ENCODE measurements around the gene PLCB2.
A peak's percentile ranks its signal among the peaks of the same experiment; 100 is the strongest.

The PLCB2 gene

DNA sequence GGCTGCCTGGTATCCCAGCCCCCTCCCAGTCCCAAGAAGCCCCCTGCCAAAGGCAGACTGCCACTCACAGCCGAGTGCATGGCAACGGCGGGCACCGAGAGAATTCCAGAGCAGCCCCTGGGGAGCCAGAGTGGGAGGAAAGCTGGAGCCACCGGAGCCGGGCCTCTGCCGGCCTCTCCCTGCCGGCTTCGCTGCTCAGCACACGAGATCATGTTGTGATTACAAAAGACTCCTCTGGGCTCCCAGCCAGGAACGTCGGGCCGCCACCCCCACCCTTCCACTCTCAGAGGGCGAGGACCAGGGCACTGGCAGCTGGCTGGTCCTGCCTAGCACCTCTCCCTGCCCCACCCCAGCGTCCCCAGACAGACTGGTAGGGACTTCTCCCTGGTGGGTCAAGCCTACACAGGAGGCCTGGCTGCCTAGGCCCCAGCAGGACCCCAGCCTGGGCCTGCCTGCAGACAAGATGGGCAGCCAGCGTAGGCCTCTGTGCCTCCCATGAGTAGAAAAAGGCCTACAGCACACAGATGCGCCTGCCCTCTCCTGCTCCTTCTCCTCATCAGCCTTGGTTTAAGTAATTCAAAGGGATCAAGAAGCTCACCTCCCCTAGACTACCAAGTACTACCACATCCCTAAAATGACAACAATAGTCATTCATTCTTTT lies 33.1 kb upstream of the PLCB2 start, which contains the start of gene CCDC9B:
CCDC9B (minus strand) TSS at position 200 of the 661 bp plus-strand sequence; CDS start at position 80, 120 bp downstream.
- no peak for DNase-seq

GRCh38 chr15:40340038-40340739 lies 32.5 kb upstream of the PLCB2 start:
- DNase-seq = no peak

DNA sequence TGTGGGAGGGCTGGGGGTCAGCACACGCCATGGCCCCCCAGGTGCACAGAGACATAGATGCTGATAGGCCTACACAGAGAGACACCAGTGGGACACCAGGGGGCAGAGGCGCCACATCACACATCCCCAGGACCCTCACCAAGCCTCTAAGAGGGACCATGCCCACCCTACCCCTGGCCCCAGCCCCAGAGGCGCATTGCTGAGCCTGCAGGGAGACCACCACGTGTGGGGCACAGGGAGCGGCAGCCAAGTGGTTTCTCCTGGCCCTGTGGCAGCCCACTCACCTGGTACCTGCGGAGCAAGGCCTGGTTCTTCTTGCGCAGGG lies 31.8 kb upstream of the PLCB2 start:
- DNase-seq = no peak

- no peak for DNase-seq
Measured at GRCh38 chr15:40338921-40339620, 31.3 kb upstream of the PLCB2 start.

DNA sequence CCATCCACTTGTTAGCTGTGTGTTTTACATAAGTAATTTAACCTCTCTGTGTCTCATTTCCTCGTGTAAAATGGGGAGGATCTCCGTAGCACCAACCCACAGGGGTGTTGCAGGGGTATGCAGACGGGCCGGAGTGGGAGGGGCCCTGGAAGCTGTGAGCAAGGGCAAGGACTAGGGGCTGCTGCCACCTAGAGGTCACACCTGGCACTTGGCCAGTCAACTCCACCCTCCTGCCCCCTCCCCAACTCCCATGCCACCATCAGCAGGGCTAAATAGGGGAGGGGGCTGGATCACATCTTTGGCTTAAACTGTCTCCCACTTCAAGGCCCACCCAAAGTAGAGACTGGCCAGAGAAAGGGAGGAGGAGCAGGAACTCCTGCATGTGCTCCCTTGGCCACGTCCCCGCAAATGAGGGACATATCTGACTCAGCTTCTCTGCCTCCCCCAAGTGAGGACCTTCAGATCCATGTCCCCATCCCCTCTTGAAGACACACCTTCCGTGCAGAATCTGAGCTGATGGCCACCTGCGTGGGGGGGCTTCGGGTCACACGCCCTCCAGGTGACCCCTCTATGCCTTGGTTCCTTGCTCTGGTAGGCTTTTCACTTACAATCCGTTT lies 30.4 kb upstream of the PLCB2 start:
- DNase-seq = peak; percentile 89

GRCh38 chr15:40337597-40337996 lies 29.9 kb upstream of the PLCB2 start:
- DNase-seq = no peak

DNA sequence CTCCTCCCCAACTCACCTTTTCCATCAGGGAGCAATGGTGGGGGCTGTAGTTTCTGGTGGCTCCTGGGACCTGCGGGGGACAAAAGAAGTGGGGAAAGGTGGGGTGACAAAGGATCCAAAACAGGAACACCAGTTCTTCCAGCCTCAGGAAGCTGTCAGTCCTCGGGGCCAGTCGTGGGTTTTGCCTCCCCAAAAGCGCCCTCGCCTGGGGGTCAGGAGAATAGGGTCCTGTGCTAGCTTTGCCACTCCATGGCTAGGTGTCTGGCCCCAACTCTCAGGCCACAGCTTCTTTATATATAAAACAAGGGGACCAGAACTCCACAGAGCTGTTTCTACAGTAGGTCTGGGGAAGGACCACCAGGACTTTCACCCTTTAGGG lies 29.0 kb upstream of the PLCB2 start:
- DNase-seq = peak; percentile 20

DNA sequence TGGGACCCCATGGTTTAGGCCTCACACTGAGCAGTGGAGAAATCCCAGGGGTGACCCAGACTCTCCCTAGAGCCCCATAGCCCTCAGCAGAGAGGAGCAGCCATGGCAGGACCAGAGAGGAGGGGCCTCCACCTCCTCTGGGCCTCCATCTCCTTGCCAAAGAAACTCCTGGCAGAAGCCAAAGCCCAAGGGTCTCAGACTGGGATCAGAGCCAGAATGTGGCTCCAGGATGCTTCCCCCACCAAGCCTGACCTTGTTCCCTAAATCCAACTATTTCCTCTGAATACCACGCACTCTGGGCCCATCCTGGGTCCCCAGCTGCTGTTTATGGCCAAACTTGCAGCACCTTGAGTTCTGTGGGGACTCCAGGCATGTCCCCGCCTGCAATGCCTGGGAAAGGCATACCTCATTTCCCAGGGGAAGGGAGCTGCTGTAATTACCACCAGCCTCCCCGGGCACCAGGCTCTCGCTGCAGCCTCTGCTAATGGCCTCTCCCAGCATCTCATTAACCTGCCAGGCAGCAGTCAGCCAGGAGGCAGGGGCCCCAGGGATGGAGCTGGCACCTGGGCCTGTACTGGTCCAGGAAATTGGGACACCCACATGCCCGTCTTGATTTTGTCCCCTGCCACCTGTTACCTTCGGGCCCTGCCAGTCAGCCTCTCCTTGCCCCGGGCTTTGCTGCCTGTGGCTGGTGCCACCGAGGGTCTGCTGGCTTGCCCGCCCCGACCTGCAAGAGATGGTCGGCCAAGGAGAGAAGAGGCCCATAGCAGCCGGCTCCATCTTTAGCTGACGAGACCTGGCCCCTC lies 28.4 kb upstream of the PLCB2 start:
- no peak for DNase-seq

DNA sequence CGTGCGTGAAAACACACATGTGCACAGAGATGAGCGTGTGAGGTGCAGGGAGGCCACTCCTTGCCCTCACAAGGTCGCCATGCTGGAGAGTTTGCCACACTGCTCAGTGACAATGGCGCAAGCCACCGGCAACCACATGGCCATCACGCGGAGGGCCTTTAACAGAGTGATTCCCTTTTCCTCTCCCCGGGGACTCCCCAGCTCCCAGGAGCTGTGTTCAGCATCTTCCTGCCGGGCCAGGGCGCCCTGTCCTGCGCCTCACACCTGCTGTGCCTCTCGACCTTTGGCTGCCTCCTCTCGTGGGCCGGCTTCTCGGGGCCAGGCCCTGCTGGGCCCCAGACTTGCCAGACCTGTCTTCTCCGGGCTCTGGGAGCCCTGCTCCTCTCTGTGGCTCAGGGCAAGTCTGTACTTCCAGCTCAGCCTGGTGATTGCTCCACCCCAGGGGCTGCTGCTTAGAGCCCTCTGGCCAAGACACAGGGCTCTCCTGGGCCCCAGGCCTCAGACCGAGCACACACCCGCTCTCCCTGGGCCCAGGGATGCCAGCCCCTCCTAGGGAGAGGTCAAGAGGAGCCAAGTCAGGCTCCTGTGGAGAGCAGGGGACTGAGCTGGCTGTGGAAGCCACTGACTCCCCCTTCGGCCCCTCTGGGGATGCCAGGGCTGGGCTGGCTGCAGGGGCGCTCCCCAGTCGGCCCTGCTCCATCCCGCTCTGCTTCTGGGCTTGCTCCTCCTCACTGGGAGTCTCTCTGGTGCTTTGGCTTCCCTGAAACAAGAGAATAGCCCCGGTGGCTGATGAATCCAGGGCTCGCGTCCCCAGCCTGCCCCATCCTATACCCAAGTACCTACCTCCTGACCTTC lies 27.4 kb upstream of the PLCB2 start:
- DNase-seq = no peak

GRCh38 chr15:40334541-40334940 lies 26.8 kb upstream of the PLCB2 start:
- DNase-seq = no peak

GRCh38 chr15:40333922-40334492 lies 26.3 kb upstream of the PLCB2 start:
- peak; percentile 51 for DNase-seq

DNA sequence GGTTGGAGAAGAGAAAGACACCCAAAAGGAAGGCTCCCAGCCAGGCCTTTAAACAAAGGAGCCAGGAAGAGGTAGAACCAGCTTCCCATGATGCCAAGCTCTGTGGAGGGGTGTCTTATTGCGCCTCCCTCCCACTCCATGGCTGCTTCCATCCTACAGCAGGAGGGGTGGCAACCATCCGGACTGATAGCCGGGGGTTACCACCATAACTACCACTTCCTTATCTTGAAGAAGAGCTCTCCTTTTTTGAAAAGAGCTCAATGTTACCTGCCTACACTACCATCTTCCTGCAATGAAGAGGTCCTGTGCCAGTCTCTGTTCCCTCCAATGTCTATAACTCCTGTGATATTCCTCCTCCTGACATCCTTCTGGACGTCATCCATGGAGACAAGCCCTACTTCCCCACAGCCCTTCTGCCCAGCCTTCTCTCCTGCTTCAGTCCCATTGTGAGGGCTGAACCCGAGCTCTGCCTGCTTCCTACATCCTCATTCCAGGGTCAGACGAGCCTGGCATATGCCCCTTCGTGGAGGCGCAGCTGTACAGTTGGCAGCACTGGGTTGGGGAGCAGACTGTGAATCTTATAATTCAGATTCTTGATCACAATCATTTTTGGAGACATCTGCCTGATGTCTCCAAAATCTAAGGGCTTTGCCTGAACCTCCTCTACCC lies 24.5 kb upstream of the PLCB2 start:
- no peak for DNase-seq

GRCh38 chr15:40331637-40332036 lies 23.9 kb upstream of the PLCB2 start:
- no peak for DNase-seq

GRCh38 chr15:40331026-40331425 lies 23.3 kb upstream of the PLCB2 start:
- DNase-seq = no peak

GRCh38 chr15:40330368-40330836 lies 22.7 kb upstream of the PLCB2 start:
- no peak for DNase-seq

GRCh38 chr15:40329804-40330203 lies 22.1 kb upstream of the PLCB2 start:
- no peak for DNase-seq

- DNase-seq = no peak
Measured at GRCh38 chr15:40328751-40329150, 21.0 kb upstream of the PLCB2 start.

DNA sequence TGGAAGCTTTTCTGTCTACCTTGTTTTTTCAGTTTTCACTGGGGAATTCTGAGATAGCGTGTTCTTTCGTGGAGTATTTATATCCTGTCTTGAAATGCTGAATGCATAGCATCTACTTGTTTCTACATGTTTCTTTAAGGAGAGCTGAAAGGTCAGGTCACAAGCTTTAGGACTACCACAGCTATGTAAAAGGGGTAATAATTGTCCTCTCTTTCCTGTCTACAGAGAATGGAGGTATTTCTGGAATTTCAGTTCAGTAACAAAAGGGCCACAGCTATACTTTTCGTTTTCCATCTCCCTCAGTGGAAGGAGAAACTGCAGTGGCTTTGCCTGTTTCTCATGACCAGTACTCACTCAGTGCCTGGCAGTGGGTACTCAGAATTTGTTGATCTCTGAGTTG lies 20.4 kb upstream of the PLCB2 start:
- DNase-seq = no peak

- DNase-seq = no peak
Measured at GRCh38 chr15:40327457-40327856, 19.7 kb upstream of the PLCB2 start.

DNA sequence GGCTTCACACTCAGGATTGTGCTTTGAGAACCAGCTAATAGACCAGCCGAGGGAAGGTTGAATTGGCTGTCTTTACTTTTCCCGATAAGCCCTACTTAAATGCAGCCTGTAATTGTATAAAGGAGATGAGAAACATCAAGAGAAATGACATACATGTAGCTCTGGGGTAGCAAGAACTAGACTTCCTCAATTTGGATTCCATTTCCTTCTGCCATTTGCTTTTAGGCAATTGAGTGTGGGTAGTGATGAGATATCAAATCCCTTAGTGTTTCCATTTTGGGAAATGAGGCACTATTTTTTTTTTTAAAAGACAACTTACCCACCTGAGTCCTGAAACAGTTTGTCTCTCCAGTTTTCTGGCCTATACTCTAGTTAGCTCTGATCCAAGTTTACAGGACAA lies 18.0 kb upstream of the PLCB2 start:
- DNase-seq = no peak

DNA sequence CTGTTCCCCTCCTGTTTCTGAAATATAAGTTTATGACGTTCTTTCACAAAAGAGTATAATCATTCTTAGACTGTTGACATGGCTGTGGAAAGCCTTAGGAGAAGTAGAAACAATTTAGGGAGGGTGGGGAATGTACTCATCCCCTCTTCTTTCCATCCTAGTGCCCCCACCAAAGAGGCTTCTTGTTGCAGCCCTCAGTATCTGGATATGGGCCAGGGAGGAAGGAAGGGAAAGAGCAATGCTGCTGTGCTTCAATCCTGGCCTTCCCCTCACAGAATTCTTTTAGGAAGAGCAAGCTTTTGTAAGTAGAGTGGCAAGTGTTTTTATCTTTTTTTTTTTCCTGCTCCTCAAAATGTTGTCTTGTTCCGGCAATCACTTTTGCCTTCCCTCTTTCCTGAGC lies 17.5 kb upstream of the PLCB2 start:
- no peak for DNase-seq
